ENCODE data around the gene TRIP13. TPM values are rescaled to one million over a fixed set of nuclear protein-coding genes. Genes with fewer than 3 reads are reported as not detected.
A peak's percentile ranks its signal among the peaks of the same experiment; 100 is the strongest.

The TRIP13 gene
- total RNA-seq, 4 donors from 2014 or later: 0.53 to 3.0 (median 1.6) TPM

DNA sequence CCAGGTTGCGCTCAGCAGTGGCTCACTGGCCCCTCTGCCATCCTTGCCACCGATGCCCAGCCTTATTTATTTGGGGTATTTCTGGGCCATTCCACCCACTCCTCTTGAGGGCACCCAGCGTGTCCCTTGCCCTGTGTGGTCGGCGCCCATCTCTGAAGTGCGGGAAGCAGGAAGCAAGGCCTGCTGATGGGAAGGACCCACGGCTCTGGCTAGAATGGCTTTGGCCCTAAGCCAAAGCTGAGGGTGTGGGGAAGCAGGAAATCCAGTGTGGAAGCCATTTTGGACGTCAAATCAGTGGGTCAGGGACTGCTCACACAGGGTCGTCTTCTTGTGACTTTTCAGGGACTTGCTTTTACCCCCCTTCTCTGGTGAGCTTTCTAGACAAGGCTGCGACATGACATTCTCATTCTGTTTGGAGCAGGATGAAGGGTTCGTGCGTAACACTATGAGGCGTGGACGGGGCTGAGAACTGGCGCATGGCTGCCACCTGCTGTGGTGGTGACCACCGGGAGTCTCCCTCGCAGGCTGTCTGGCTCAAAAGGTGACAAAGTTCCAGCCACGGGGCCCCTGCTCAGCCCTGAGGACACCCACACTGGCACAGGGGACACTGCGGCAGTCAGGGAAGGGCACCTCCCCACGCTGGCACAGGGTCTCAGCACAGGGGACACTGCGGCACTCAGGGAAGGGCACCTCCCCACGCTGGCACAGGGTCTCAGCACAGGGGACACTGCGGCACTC is 65.2 kb downstream of the TRIP13 start:
- WGBS, 2 donors: 78 to 85% methylated on average over 21 to 23 of the region's 23 CpGs
- H3K4me3 ChIP-seq (ENCODE audit: low read depth, poor library complexity, severe bottlenecking): no peak overlapping the region
- no peak for TF ChIP-seq POLR2A (IDR thresholded peaks at IDR 0.05)
- TF ChIP-seq, protein P1, sequence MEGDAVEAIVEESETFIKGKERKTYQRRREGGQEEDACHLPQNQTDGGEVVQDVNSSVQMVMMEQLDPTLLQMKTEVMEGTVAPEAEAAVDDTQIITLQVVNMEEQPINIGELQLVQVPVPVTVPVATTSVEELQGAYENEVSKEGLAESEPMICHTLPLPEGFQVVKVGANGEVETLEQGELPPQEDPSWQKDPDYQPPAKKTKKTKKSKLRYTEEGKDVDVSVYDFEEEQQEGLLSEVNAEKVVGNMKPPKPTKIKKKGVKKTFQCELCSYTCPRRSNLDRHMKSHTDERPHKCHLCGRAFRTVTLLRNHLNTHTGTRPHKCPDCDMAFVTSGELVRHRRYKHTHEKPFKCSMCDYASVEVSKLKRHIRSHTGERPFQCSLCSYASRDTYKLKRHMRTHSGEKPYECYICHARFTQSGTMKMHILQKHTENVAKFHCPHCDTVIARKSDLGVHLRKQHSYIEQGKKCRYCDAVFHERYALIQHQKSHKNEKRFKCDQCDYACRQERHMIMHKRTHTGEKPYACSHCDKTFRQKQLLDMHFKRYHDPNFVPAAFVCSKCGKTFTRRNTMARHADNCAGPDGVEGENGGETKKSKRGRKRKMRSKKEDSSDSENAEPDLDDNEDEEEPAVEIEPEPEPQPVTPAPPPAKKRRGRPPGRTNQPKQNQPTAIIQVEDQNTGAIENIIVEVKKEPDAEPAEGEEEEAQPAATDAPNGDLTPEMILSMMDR (IDR thresholded peaks at IDR 0.05): no peak
- intact Hi-C loops (cut with DNase I; ENCODE audit: low total_unique reads): no loop called here
- DNase-seq (ENCODE audit: low spot score in 2 of 2): peak in 1 of 2 donors; percentile 71

DNA sequence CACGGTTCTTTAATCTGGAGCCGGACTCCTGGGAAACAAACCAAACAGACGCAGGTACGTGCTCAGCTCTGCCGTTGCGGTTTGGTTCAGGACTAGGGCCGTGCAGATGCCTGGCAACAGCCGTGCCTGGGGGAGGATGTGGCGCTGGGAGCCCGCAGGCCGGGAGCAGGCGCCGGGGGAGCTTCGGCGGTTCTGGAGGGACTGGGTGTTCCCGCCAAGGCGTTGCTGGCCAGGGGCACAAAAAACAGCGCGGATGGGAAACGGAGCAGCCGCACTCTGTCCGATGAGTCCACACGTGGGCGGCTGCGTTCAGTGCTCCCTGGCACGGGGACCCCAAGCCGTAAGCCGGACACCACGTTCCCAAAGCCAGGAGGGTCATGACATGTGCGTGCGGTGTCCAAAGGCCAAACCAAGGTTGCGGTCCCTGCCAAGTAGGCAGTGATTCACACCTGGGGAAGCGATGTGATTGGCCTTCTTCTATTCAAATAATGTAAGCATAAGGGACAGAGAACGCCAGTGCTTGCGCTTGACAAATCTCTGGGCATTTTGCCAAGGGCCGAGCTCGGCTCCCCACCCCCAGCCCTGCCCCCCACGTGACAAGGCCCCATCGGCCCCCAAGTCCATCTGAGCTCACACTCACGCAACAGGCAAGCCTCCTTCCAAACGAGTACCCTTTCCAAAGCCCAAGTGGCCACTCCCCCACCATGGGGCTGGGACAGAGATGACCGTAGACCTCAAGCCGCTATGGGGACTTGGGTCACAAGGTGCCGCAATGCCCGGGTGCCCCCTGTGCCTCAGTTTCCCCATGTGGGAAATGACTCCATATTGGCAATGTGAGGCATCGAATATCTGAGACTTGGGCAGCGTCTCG is 66.3 kb downstream of the TRIP13 start:
- TF ChIP-seq, protein P1 (IDR thresholded peaks at IDR 0.05): no peak
- no peak for TF ChIP-seq POLR2A (IDR thresholded peaks at IDR 0.05)
- intact Hi-C loops (cut with DNase I; ENCODE audit: low total_unique reads): no loop called here
- WGBS, 2 donors: 66 to 73% methylated on average over 46 to 48 of the region's 48 CpGs
- H3K4me3 ChIP-seq (ENCODE audit: low read depth, poor library complexity, severe bottlenecking): no peak overlapping the region
- DNase-seq (ENCODE audit: low spot score in 2 of 2): peak in 1 of 2 donors; percentile 82

DNA sequence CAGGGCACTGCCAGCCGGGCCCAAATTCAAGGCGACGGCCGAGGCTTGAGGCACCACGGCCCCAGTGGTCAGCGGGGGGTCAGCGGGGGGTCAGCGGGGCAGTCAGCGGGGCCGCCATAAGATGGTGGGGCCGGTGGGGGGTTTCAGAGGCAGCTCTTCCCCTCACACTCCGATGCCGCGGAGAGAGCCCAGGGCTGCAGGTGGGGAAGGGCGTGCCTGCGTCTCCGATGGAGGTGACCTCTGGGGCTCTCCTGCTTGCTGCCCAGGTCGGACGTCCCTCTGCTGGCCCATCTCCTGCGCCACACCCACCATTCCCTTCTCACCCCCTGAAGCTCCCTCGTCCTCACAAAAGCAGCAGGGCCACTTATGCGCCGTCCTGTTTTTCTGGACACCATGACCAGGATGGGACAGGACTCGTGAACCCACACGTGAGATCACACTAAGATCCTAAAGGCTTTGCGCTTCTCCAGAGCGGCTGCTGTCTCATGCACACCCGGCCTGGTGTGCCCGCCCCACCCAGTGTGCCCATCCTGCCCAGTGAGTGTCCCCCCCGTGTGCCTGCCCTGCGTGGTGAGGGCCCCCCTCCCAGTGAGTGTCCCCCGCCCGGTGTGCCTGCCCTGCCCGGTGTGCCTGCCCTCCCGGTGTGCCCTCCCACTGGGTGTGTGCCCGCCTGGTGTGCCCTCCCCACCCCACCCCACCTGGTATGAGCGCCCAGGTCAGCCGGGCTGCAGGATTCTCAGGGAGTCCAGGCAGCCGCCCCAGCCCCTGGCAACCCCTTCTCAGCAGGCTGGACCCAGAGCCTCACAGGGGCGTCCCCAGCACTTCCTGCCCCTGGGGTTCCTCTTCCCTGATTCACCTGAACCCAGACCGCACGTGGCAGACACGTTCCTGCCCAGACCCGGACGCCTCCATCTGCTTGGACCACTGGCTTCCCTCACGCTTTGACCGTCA is 67.2 kb downstream of the TRIP13 start:
- intact Hi-C loops (cut with DNase I; ENCODE audit: low total_unique reads): no loop called here
- no peak overlapping the region for H3K4me3 ChIP-seq (ENCODE audit: low read depth, poor library complexity, severe bottlenecking)
- peak in 1 of 2 donors; percentile 84 for DNase-seq (ENCODE audit: low spot score in 2 of 2)
- WGBS, 2 donors: 80 to 82% methylated on average over 38 to 43 of the region's 47 CpGs
- TF ChIP-seq, protein P1 (IDR thresholded peaks at IDR 0.05): no peak
- no peak for TF ChIP-seq POLR2A (IDR thresholded peaks at IDR 0.05)

DNA sequence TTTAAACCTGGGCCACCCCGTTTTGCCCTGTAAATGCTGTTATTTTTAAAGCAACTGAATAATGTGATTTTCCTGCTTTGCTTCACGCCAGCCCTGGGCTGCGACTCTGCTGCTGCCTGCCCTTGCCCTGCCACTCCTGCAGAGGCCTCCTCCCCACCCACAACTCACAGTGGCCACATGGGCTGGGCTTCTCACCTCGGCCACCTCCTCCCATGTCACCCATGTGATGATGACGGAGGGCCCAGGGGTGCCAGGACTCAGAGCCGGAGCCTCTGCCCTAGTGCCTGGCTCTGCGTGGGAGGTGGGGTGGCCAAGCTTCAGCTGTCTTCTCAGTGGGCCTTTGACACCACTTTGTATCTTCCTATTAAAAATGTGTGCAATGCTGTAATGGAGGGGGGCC is 67.9 kb downstream of the TRIP13 start:
- H3K4me3 ChIP-seq (ENCODE audit: low read depth, poor library complexity, severe bottlenecking): no peak overlapping the region
- no peak for DNase-seq (ENCODE audit: low spot score in 2 of 2)
- 65 to 81% methylated on average over 7 of the region's 7 CpGs for whole genome bisulfite sequencing, 2 donors
- TF ChIP-seq POLR2A (IDR thresholded peaks at IDR 0.05): no peak
- TF ChIP-seq, protein P1 (IDR thresholded peaks at IDR 0.05): no peak
- intact Hi-C loops (cut with DNase I; ENCODE audit: low total_unique reads): no loop called here

DNA sequence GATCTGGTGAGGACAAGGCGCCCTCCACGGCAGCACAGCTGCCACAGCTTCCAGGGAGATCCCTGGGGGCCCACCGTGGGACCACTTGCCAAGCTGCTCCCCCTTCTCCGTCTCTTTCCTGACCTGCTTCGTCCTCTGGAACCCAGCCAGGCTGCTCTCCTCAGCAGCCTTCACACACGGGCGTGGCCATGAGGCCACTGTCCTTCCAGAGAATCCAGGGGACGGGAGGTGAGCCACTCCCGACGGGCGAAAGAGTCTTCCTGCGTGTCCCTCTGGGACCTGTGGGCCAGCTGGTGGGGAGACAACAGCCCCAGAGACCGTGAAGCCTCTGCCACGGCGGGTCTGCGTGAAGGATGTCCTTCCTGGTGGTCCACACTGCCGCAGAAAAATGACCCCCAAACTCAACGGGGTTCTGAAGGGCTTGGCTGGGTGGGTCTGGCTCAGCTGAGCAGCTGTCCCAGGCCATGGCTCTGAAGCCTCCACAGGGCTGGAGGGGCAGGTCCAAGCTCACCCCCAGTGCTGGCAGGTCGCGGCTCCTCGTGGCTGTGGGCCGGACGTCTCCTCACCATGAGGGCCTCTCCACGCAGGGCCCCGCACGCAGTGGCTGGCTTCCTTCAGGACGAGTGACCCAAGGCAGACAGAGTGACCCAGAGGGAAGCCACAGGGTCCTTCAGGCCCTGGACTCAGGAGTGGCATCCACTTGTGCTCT is 68.5 kb downstream of the TRIP13 start:
- WGBS, 2 donors: 71 to 90% methylated on average over 15 to 18 of the region's 27 CpGs
- TF ChIP-seq POLR2A (IDR thresholded peaks at IDR 0.05): no peak
- TF ChIP-seq, protein P1 (IDR thresholded peaks at IDR 0.05): no peak
- no peak for DNase-seq (ENCODE audit: low spot score in 2 of 2)
- intact Hi-C loops (cut with DNase I; ENCODE audit: low total_unique reads): no loop called here
- H3K4me3 ChIP-seq (ENCODE audit: low read depth, poor library complexity, severe bottlenecking): no peak overlapping the region

All from lower leg skin (tissue), 4 donors.